VCaP (cell line): ENCODE data around the gene DYNC1LI1.

Source experiments
- H3K27ac ChIP-seq: fragments of 450-650 bp; 2 replicates; pipeline ENCODE4 v1.5.1; 2017
- TF ChIP-seq, protein P1 (sequence below): fragments of 450-650 bp; conservative IDR thresholded peaks from 2 replicates; pipeline ENCODE4 v1.5.1; 2017; ENCODE audit warnings: mild to moderate bottlenecking, moderate library complexity

DYNC1LI1 gene

DNA sequence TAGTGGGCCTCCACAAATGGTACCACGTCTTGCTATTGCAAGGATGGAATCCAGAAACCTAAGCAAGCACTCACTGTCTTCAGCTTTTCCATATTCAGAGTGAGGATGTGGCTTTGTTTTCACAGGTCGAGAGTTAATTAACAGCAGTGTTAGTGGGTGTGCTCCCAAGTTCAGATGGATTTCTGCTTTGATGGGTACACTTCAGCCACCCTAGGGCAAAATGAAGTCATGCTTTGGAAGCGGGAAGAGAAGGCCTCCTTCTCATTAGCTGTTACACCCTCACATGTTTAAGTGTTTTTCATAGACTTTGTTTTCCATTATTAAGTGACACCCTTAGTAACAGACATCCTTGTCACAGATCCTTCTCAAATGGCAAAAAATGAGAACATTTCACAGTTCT lies 36.3 kb upstream of the DYNC1LI1 start:
- TF ChIP-seq, protein P1, sequence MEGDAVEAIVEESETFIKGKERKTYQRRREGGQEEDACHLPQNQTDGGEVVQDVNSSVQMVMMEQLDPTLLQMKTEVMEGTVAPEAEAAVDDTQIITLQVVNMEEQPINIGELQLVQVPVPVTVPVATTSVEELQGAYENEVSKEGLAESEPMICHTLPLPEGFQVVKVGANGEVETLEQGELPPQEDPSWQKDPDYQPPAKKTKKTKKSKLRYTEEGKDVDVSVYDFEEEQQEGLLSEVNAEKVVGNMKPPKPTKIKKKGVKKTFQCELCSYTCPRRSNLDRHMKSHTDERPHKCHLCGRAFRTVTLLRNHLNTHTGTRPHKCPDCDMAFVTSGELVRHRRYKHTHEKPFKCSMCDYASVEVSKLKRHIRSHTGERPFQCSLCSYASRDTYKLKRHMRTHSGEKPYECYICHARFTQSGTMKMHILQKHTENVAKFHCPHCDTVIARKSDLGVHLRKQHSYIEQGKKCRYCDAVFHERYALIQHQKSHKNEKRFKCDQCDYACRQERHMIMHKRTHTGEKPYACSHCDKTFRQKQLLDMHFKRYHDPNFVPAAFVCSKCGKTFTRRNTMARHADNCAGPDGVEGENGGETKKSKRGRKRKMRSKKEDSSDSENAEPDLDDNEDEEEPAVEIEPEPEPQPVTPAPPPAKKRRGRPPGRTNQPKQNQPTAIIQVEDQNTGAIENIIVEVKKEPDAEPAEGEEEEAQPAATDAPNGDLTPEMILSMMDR, result no peak
- H3K27ac ChIP-seq, result no peak overlapping the region

DNA sequence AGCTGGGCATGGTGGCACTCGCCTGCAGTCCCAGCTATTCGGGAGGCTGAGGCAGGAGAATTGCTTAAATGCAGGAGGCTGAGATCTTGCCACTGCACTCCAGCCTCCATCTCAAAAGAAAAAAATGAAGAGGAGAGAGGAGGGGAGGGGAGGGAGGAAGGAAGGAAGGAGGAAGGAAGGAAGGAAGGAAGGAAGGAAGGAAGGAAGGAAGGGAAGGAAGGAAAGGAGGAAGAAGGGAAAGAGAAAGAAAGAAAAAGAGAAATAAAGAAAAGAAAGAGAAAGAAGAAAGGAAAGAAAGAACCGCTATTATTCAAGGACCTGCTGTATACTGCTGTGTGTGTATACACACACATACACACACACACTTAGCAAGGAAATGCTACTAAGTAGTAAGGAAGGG lies 35.6 kb upstream of the DYNC1LI1 start:
- TF ChIP-seq, protein P1, result no peak
- no peak overlapping the region for H3K27ac ChIP-seq

DNA sequence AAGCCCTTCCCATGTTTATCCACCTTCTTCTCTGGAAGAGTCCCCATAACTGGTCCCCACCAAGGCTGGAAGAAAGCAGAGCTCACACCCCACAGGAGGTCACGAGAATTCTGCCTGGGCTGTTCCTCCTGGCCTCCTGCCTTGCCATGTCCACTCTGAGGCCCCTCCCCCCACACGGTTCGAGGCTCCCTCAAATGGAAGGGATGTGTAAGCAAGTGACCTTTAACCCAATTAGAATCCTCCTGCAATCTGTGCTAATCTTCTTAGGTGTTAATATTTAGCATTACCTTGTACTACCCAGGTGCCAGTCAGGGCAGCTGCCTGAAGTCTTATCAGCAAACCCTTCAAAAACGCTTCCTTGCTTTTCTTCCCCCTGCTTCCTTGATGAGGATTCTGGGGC lies 32.4 kb upstream of the DYNC1LI1 start:
- TF ChIP-seq, protein P1, result no peak
- H3K27ac ChIP-seq, result no peak overlapping the region

DNA sequence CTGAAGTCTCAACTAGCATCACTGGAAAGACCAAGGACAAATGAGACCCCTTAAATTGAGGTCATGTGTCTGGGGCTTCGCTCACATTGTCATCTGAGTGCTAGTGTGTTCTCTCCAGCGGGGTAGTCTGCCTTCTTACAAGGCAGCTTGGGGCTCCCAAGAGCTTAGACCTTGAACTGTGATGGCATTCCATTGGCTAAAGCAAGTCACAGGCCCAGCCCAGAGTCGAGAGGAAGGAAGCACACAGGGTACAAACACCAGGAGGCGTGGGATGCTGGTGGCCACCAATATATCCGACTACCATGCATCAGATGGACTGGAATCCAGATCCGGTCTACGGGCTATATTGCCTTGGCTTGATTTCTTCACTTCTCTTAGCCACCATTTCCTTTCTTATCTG lies 31.5 kb upstream of the DYNC1LI1 start:
- TF ChIP-seq, protein P1, result no peak
- no peak overlapping the region for H3K27ac ChIP-seq

DNA sequence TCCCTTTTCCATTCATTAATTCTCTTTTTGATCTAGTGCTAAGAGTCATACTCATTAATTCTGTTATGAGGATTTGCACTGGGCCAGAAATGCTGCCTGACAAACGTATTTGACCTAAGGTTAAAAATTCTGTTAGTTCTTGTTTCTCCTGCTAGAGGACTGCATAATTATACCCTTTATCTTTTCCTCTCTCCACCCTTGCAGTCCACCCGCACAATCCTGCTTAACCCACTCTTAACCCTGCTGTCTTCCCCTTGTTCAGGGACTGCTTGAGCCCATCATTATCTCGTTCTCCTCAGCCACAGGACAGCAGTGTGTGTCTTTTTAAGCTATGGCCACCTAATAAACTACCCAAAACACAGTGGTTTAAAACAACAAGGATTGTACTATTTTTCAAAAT lies 31.1 kb upstream of the DYNC1LI1 start:
- TF ChIP-seq, protein P1, result no peak
- H3K27ac ChIP-seq, result no peak overlapping the region

DNA sequence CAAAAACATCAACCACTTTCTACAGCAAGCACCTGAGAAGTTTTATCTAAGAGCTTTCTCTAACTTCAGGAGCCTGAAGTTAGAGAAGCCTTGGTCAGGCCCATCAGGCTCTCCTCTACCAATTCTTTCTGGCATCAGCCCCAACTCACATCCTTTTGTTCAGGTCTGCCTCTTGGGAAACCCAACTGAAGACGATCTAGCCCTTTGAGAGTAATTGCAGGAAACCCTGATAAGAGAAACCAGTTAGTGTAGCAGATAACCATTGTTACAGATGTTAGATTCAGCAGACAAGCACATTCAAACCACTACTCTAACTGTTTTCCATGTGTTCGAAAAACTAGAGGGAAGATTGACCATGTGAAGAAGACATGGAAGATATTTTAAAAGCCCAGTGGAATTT lies 27.0 kb upstream of the DYNC1LI1 start:
- H3K27ac ChIP-seq, result no peak overlapping the region
- TF ChIP-seq, protein P1, result no peak

DNA sequence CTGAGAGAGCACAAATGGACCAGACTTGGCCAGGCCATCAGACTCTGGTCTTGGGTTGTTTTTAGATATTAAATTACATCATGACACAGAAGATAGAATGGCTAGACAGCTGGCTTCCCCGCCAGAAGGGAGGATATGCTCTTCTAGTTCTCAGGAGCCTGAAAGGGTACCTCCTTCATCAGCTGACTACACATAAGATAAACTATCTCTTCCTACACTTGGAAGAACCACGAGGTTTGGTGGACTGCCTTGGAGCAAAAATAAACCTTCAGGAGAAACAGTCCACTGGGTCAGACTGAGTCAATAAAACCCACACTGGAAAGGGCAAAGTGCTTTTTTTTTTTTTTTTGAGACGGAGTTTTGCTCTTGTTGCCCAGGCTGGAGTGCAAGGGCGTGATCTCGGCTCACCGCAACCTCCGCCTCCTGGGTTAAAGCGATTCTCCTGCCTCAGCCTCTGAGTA lies 26.3 kb upstream of the DYNC1LI1 start:
- H3K27ac ChIP-seq, result no peak overlapping the region
- TF ChIP-seq, protein P1, result no peak
